HG02981 (cell line): Measurements from ENCODE around the gene JUN.

ENCODE experiments used
- ATAC-seq: cut with Tn5 transposase; IDR thresholded peaks from one replicate; pipeline ENCODE4 v1.9.1; 2021; ENCODE audit warnings: mild to moderate bottlenecking, moderate library complexity; ENCODE audit not compliant: unreplicated experiment

Gene JUN

DNA sequence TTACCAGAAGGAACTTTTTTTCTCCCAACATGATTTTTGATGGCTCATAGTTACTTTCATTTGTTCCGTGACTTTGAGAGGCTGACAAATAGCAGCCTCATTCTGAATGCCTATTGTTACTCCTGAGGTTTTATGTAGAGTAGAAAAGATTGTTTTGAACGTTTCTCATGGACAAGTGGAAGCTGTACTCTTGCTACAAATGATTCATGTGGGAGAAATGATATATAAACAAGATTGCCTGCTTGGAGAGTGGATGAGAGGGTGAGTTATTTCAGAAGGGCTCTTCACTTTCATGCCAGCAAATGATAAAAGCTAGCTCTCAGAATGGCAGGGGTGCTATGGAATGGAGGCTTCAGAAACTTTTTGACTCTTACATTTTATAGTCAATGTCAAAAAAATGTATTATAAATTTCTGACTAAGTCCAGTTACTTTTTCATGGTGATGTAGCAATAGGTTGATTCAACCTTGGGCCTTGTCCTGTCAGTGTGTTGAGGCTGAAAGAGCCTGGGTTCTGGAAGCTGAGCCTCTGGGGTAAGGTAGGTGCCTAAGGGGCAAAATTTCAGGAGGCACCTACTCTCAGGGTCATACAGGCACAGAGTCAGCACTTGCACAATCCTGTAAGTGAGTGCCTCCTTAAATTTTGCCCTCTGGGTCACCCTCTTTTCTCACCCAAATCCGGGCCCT, 19.4 kb downstream of the JUN start:
- no peak for ATAC-seq

- ATAC-seq: no peak
Measured at GRCh38 chr1:58763214-58763613, 20.6 kb downstream of the JUN start.

- no peak for ATAC-seq
Measured at GRCh38 chr1:58762806-58763205, 21.0 kb downstream of the JUN start.

DNA sequence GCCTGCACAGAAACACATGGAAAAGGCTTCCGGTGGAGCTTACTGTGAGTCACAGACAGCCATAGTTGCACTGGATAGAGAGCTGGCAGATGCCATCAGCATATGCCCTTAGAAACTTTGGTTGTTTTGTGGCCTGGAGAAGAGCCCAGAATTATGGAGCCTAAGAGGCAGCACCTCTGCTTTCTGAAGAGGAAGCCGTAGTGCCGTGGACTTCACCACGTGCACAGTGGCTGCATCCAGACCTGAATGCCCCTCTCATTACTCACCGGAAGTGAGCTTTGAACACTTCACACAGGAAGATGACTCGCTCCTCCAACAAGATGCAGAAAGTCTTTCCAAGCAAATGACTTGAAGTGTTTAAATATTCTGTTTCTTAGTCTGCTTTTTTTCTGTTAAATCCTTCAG, 28.4 kb downstream of the JUN start:
- ATAC-seq: peak; percentile 79

DNA sequence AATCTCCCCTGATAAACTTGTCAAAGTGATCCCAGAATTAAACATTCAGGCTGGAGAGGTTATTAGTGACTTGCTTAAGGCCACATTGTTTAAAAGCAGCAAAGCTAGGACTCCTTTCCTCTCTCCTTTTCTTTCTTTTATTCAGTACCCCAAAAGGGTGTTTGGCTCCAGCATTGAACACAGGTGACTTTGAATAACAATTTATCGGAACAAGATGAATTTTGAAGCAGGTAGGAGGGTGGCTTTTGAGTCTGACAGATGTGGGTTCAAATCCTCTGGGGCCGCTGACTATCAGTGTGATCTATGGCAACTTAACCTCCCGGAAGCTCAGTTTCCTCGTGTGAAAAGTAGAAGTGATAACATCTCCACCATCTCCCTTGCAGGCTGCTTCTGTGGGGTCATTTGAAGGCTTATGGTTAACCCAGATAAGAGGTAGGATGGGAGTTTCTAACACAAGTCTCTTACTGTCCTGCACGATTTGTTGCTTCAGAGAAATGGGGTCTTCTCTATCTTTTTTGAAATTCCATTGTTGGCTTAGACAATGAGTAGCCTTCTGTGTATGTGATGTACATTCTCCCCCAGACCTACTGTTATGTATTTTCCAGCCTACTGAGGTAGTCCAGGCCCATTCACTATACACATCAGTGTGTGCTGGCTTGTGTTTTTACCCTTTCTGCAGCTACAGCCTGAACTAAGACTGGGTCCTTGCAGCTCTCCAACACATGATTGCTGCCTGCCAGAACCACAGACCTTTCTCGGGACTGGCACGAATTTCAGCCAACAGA, 29.0 kb downstream of the JUN start:
- ATAC-seq: no peak

GRCh38 chr1:58754073-58754613, 29.7 kb downstream of the JUN start:
- ATAC-seq: no peak

- ATAC-seq: no peak
Measured at GRCh38 chr1:58753431-58753866, 30.4 kb downstream of the JUN start.

DNA sequence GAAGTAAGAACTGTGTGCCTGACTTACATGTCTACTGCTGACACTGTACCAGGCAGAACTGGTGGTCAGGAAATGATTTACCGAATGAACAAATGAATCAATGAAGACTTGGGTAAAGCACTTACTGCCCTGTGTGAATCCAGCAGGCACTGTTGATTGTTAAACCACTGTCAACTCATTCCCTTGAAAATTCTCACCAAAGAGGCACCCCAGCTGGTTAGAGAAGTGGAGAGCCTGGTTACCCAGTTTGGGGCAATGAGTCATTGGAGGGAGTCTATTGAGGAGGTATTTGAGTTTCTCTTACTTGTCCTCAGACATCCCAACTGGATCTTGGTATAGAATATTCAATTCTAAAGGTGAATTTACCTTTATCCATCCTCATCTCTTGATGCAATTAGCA, 34.2 kb downstream of the JUN start:
- ATAC-seq: no peak

DNA sequence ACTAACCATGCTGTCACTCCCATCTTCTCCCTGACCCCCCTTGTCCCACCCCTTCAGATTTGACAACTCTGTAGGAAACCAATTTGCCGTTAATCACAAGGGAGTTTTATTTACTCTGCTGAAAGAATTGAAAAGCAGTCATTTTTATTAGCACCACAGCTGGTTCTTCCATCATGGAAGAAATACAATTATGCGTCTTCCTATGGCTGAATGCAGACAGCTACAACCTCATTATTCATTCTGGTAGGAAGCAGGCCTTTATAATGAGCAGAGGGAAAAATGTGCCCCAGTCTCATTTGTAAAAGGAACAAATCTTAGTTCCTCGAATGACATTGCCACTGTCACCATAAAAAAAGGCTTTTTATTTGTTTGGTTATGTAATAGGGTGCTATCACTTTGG, 35.2 kb downstream of the JUN start:
- ATAC-seq: no peak

DNA sequence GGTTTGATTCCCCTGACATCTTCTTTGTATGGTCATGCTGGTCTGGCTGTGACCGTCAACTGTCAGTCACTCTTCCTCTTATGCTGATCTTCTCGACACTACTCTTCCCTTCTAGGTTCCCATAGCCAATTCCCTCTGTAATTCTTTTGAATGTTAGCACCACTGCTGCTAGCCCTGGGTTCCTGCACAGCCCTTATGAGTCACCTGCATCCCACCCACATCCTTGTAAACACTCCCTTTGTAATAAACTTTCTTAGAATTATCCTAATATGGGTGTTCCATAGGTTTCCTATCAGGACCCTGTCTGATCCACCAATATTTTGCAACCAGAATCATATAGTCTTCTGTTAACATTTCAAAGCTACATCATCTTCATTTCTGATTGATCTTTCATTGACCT, 37.1 kb downstream of the JUN start:
- ATAC-seq: no peak

GRCh38 chr1:58746182-58746581, 37.7 kb downstream of the JUN start:
- no peak for ATAC-seq

DNA sequence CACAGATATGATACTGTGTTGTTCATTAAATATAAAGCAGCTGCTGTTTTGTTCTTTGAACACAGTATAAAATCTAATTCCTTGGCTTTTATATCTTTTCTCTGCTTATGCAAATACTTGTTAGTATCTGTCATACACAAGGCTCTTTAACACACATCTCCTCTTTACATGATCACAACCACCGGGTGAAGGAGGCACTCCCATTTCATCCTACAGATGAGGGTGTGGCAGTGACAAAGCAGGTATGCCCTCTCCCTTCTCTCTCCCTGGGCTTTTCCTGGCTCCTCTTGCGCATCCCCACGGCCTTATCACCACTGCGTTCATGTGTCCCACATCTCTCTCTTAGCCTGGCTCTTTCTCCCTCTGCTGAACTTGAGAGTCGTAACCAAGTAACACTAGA, 38.2 kb downstream of the JUN start:
- ATAC-seq: no peak

DNA sequence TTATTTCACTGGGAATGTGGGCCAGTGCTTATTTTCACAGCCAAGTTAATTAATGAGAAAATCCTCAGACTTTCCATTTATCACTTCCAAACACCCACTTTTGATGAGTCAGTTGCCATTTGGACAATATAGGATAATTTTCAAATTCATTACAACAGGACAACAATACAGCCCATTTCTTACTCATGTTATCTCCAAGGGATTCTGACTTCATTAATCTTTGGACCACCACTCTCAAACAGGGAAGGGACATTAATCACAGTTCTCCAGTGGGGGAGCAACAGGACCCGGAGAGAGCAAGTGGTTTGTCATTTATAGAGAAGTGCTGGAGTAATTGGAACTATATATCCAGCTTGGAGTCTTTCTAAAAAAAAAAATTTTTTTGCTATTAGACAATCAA, 38.7 kb downstream of the JUN start:
- no peak for ATAC-seq

DNA sequence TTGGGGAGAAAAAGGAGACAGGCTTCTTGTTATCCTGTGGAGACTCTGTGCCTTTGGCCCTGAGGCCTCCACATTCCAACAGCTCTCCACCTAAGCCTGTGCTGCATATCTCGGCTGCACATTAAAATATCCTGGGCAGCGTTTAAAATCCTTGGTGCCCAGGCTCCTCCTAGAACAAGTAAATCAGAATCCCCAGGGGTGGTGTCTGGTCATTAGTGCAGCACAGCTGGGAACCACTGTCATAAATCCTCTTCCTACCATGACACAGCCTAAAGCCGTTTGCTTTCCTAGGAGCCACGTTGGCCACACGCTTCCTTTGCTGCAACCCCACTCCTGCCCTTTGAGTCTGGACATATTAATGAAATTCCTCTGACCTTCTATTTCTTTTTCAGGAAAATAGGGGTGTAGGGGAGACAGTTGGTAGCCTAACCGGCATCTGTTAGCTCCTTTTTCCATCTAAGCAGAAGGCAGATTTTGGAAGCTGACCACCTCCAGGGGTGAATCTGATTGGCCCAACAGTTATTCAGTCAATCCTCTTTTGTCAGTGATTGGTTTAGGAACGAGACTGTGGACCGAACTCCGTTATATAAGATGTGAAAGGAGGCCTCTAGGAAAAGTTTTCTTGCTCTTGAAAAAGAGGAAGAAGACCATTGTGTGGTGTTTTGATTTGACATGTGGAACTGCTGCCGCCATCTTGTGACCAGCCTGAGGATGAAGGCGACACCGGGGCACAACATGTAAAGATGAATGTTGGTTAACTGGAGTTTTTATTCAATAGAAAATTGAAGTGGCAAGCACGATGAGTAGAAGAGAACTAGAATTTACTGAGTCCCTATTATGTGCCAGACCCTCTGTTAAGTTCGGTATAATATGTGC, 41.9 kb downstream of the JUN start:
- no peak for ATAC-seq

- no peak for ATAC-seq
Measured at GRCh38 chr1:58739856-58740466, 43.9 kb downstream of the JUN start.

DNA sequence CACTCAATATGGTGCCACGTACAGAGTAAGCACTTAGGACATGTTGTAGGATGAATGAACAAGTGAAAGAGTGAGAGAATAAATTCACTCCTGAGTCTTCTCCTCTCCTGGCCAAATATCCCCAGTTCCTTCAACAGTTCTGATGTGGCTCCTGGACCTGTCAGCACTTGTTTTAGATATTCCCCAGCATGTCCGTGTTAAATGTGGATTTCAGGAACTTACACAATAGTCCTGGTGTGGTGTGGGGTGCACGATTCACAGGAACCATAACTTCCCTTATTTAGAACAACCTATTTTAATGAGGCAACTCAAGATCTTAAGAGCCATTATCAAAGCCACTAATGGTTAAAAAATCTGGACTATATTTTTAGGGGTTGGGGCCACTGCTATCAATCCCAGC, 45.0 kb downstream of the JUN start:
- no peak for ATAC-seq

DNA sequence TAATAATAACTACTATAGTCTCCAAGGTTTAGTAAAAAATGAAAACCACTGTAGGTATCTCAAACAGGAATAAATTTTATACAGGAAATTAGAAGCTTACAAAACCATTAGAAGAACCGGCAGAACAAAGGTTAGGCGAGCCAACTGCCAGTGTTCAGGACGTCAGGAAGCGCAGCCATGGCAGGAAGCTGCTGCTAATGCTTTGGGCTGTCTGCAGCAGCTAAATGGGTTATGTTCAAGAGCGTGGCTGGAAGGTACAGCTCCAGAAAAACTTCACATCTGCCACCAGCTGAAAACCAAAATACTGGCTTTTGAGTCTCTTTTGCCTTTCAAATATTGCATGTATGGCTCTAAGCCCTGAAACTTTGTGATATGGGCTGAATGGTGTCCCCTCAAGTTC, 48.3 kb downstream of the JUN start:
- ATAC-seq: no peak

- no peak for ATAC-seq
Measured at GRCh38 chr1:58734630-58735029, 49.2 kb downstream of the JUN start.

DNA sequence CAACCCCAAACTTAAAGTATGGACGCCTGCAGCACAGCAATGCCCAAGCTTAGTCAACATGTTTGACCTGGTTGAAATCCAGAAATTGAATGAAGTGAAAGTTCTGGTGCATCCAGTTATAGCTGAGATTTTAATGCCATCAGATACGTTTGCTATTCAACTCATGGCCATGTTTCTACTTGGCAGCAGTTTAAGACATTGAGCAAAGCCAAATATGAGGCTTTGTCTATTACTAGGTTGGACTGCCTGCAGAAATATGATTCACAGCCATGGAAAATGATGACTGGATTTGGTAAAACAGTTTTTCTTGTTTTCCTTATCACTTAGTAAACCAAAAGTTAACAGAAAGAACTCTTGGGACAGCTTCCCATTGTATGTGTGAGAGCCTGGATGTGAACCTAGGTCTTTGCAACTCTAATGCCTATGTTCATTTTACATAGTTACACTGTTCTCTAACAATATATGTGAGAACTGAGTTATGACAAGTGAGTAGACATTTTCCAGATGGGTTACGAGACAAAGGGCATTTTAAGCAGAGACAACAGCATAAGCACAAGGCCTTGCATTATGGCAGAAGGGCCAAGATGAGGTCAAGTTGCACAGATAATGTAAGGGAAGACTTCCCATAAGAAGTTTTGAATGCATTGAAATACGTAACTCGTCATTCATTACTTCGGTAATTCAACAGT, 51.6 kb downstream of the JUN start:
- ATAC-seq: no peak
